Sigmoid colon (tissue), 7 donors: ENCODE data around the gene BACE2. TPM values are rescaled to one million over a fixed set of nuclear protein-coding genes. Genes with fewer than 3 reads are reported as not detected.

Experiments used
- DNase-seq: peaks from one replicate; pipeline ENCODE4 v3.0.0-alpha.2; 2019
- H3K27ac ChIP-seq, 4 donors: fragments of 200-600 bp; sonication (generic); one replicate each; pipeline ENCODE4 v1.5.1; 2016 to 2019; ENCODE audit warnings: mild to moderate bottlenecking in 1 of 4
- H3K27me3 ChIP-seq, 3 donors: fragments of 200-600 bp; sonication (generic); one replicate each; pipeline ENCODE4 v1.5.1; 2019; ENCODE audit warnings: mild to moderate bottlenecking in 1 of 3
- H3K36me3 ChIP-seq, 4 donors: fragments of 200-600 bp; sonication (generic); one replicate each; pipeline ENCODE4 v1.5.1; 2016 to 2019
- H3K4me1 ChIP-seq, 4 donors: fragments of 200-600 bp; sonication (generic); one replicate each; pipeline ENCODE4 v1.5.1; 2017 to 2019
- H3K4me3 ChIP-seq, 4 donors: fragments of 200-600 bp; sonication (generic); one replicate each; pipeline ENCODE4 v1.5.1; 2017 to 2019; ENCODE audit warnings: mild to moderate bottlenecking in 2 of 4, moderate library complexity in 1 of 4
- H3K9me3 ChIP-seq, 4 donors: fragments of 200-600 bp in 3 of 4; sonication (generic) in 3 of 4; one replicate each; pipeline versions ENCODE4 v1.5.1 to v1.6.1; 2013 to 2019
- EP300 ChIP-seq, 4 donors: sonication (generic); formaldehyde crosslinking; IDR thresholded peaks; one replicate each; pipeline ENCODE4 v1.6.1; 2017; ENCODE audit warnings: antibody characterized with exemption in 4 of 4
- POLR2A ChIP-seq, 2 donors: fragments of 450-650 bp; IDR thresholded peaks; one replicate each; pipeline ENCODE4 v1.6.1; 2016; ENCODE audit warnings: antibody characterized with exemption in 2 of 2, mild to moderate bottlenecking in 2 of 2, moderate library complexity in 2 of 2
- POLR2AphosphoS5 ChIP-seq, 4 donors: sonication (generic); formaldehyde crosslinking; IDR thresholded peaks; one replicate each; pipeline ENCODE4 v1.6.1; 2017; ENCODE audit warnings: antibody characterized with exemption in 4 of 4
- whole genome bisulfite sequencing, 2 donors: extraction: QIAGEN DNeasy Blood & Tissue Kit; methylation state at CpG; one replicate each; pipeline ENCODE4 v1.1.7; 2013; 5-methylcytosine and 5-hydroxymethylcytosine counted together
- intact Hi-C: fragments of 100-400 bp; cut with DNase I; formaldehyde crosslinking; loops from one replicate; pipeline ENCODE4 v1.15.1; 2023
- polyA plus RNA-seq, 3 donors: library from polyadenylated mRNA; stranded (reverse); fragments of 200-250 nt; gene quantifications; one replicate each; pipeline ENCODE4 v1.2.3, GENCODE V29; 2013
- total RNA-seq, 4 donors: library from RNA; depleted of rRNA; stranded (reverse); fragments of >200 nt; gene quantifications; one replicate each; pipeline ENCODE4 v1.1.0, GENCODE V29; 2016
- TF ChIP-seq, protein P1 (sequence below), 4 experiments: fragments of 450-650 bp in 3 of 4; fragments of 200-600 bp in 1 of 4; IDR thresholded peaks; one replicate each; pipeline ENCODE4 v1.5.1; 2016 to 2019; ENCODE audit warnings: antibody characterized with exemption in 4 of 4, mild to moderate bottlenecking in 3 of 4, moderate library complexity in 2 of 4
- donor health status: healthy with polysubstance abuse.
- donor health status: Bipolar disorder and iron deficiency.
- donor health status: healthy.

Gene BACE2
- total and polyA plus RNA-seq, 7 donors: 12.0 to 204 (median 52.8) TPM

DNA sequence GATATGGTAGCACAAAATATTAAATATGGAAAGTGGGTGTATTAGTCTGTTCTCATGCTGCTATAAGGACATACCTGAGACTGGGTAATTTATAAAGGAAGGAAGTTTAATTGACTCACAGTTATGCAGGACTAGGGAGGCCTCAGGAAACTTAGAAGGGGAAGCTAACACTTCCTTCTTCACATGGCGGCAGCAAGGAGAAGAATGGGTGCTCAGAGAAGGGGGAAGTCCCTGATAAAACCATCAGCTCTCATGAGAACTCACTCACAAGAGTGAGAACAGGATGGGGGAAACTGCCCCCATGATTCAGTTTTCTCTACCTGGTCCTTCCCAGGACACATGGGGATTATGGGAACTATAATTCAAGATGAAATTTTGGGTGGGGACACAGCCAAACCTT is 15.8 kb upstream of the BACE2 start:
- no peak for DNase-seq
- peaks cover 0 to 8% (median 0%) of the 10 kb centered on the region in 3 donors for H3K27me3 ChIP-seq
- TF ChIP-seq POLR2A (IDR thresholded peaks at IDR 0.05) (no peak), EP300 (IDR thresholded peaks at IDR 0.05) (no peak), POLR2AphosphoS5 (IDR thresholded peaks at IDR 0.05) (no peak)
- TF ChIP-seq, protein P1, sequence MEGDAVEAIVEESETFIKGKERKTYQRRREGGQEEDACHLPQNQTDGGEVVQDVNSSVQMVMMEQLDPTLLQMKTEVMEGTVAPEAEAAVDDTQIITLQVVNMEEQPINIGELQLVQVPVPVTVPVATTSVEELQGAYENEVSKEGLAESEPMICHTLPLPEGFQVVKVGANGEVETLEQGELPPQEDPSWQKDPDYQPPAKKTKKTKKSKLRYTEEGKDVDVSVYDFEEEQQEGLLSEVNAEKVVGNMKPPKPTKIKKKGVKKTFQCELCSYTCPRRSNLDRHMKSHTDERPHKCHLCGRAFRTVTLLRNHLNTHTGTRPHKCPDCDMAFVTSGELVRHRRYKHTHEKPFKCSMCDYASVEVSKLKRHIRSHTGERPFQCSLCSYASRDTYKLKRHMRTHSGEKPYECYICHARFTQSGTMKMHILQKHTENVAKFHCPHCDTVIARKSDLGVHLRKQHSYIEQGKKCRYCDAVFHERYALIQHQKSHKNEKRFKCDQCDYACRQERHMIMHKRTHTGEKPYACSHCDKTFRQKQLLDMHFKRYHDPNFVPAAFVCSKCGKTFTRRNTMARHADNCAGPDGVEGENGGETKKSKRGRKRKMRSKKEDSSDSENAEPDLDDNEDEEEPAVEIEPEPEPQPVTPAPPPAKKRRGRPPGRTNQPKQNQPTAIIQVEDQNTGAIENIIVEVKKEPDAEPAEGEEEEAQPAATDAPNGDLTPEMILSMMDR (IDR thresholded peaks at IDR 0.05): no peak
- no peak overlapping the region for H3K4me3 ChIP-seq
- H3K9me3 ChIP-seq: no peaks in the 10 kb centered on the region
- no peaks in the 10 kb centered on the region for H3K4me1 ChIP-seq
- no peaks in the 10 kb centered on the region for H3K36me3 ChIP-seq
- H3K27ac ChIP-seq: no peak overlapping the region
- intact Hi-C loops: no loop called here
- WGBS, 2 donors: 37 to 63% methylated on average over 1 of the region's 1 CpG

DNA sequence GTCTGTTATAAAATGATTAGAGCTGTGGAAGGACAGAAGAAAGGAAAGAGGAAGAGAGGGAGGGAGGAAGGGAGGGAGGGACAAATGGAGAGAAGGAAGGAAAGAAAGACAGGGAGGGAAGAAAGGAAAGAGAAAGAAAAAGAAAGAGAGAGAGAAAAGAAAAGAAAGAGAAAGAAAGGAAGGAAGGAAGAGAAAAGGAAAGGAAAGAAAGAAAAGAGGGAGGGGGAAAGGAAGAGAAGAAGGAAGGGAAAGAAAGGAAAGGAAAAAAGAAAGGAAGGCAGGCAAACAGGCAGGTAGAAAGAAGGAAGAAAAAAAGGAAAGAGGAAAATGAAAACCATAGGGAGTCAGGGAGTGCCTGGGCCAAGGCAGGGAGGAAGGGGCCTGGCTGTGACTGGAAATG is 14.5 kb upstream of the BACE2 start:
- no peaks in the 10 kb centered on the region for H3K36me3 ChIP-seq
- TF ChIP-seq, protein P1 (IDR thresholded peaks at IDR 0.05): no peak
- TF ChIP-seq POLR2AphosphoS5 (IDR thresholded peaks at IDR 0.05): no peak
- no peak for TF ChIP-seq EP300 (IDR thresholded peaks at IDR 0.05)
- H3K27me3 ChIP-seq: peaks cover 0 to 5% (median 0%) of the 10 kb centered on the region in 3 donors
- H3K4me3 ChIP-seq: no peak overlapping the region
- DNase-seq: no peak
- no peak overlapping the region for H3K27ac ChIP-seq
- H3K4me1 ChIP-seq: no peaks in the 10 kb centered on the region
- intact Hi-C loops: no loop called here
- H3K9me3 ChIP-seq: no peaks in the 10 kb centered on the region

DNA sequence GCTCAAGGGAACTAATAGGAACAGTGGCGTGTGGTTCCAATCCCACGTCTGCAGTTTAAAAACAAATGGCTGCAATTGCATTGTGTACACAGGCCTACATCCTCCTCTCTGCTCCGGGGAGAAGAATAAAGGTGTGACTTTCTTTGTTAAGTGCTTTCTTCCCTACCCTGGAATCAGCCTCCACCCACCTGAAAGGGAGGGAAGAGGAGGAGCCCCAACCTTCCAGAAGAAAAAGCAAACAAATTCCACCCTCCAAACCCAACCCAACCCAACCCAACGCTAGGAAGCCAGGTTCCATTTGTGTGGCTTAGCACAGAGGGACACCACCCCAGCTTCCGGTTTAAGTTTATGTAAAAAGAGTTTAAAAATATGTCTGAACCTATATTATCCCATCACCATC is 11.8 kb upstream of the BACE2 start:
- peak; percentile 3 for DNase-seq
- WGBS, 2 donors: 16 to 59% methylated on average over 5 of the region's 5 CpGs
- no peaks in the 10 kb centered on the region for H3K4me1 ChIP-seq
- H3K27me3 ChIP-seq: no peaks in the 10 kb centered on the region
- H3K9me3 ChIP-seq: no peaks in the 10 kb centered on the region
- TF ChIP-seq POLR2AphosphoS5 (IDR thresholded peaks at IDR 0.05) (no peak), EP300 (IDR thresholded peaks at IDR 0.05) (no peak), POLR2A (IDR thresholded peaks at IDR 0.05) (no peak)
- TF ChIP-seq, protein P1 (IDR thresholded peaks at IDR 0.05): no peak
- no peaks in the 10 kb centered on the region for H3K36me3 ChIP-seq
- intact Hi-C loops: no loop called here
- H3K4me3 ChIP-seq: no peak overlapping the region
- H3K27ac ChIP-seq: no peak overlapping the region

DNA sequence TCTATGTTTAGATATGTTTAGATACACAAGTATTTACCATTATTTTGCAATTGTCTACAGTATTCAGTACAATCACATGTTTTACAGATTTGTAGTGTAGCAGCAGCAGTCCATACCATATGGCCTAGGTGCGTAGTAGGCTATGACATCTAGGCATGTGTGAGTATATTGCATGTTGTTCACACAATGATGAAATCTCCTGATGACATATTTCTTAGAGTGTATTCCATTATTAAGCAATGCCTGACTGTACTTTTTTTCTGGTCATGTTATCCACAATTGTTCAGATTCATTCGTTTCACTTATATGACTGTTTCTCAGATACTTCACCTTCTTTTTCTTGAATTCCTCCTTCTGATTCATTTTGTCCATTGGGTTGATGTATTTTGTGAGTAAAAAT is 9.9 kb upstream of the BACE2 start:
- Histone ChIP-seq H3K4me3 (no peak overlapping the region), H3K27me3 (no peaks in the 10 kb centered on the region), H3K4me1 (no peaks in the 10 kb centered on the region), H3K9me3 (no peaks in the 10 kb centered on the region), H3K27ac (no peak overlapping the region), H3K36me3 (no peaks in the 10 kb centered on the region)
- intact Hi-C loops: no loop called here
- no peak for DNase-seq
- TF ChIP-seq, protein P1 (IDR thresholded peaks at IDR 0.05): no peak
- no peak for TF ChIP-seq POLR2A (IDR thresholded peaks at IDR 0.05)
- TF ChIP-seq EP300 (IDR thresholded peaks at IDR 0.05): no peak
- no peak for TF ChIP-seq POLR2AphosphoS5 (IDR thresholded peaks at IDR 0.05)
- 96 to 97% methylated on average over 2 of the region's 2 CpGs for WGBS, 2 donors

DNA sequence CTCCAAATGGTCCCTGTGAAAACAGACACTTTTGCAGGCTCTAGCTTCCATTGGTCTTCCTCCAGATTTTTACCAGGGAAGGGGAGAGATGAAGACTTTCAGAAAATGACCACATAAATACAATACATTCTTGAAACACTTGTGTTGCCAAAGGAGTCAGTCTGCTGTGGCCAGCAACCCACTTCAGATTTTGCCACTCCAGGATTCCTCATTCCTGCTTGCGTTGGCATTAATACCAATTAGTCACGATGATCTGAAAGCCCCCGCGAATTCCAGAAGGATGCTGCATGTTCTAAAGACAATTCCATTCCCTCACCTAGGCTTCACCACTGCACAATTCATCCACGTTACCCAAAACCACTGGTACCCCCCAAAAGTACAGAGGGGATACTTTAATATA is 7.9 kb upstream of the BACE2 start:
- 87 to 93% methylated on average over 5 of the region's 5 CpGs for WGBS, 2 donors
- no peaks in the 10 kb centered on the region for H3K4me1 ChIP-seq
- no peaks in the 10 kb centered on the region for H3K27me3 ChIP-seq
- H3K27ac ChIP-seq: no peak overlapping the region
- intact Hi-C loops: no loop called here
- H3K4me3 ChIP-seq: no peak overlapping the region
- TF ChIP-seq, protein P1 (IDR thresholded peaks at IDR 0.05): no peak
- TF ChIP-seq POLR2A (IDR thresholded peaks at IDR 0.05): no peak
- no peak for DNase-seq
- no peaks in the 10 kb centered on the region for H3K36me3 ChIP-seq
- no peaks in the 10 kb centered on the region for H3K9me3 ChIP-seq
